NB4 (cell line): ENCODE results near the gene GSK3A.
A peak's percentile ranks its signal among the peaks of the same experiment; 100 is the strongest.

Experiments
- DNase-seq: peaks from one replicate; pipeline ENCODE4 v3.0.0; 2010; ENCODE audit warnings: low read depth
- H3K4me3 ChIP-seq: one replicate; pipeline ENCODE4 v1.5.1; 2011; ENCODE audit warnings: mild to moderate bottlenecking, low read depth, low read length, moderate library complexity
- CTCF ChIP-seq: IDR thresholded peaks from one replicate; pipeline ENCODE4 v1.5.1; 2012; ENCODE audit warnings: low read depth, low read length
- MYC ChIP-seq: IDR thresholded peaks from 2 replicates; pipeline ENCODE4 v1.6.1; 2011; ENCODE audit warnings: low read depth, low read length
- POLR2A ChIP-seq: IDR thresholded peaks from 2 replicates; pipeline ENCODE4 v1.6.1; 2011; ENCODE audit warnings: mild to moderate bottlenecking; ENCODE audit not compliant: insufficient read length; ENCODE audit errors: extremely low read depth
- TF ChIP-seq, protein P1 (sequence below): IDR thresholded peaks from 2 replicates; pipeline ENCODE4 v1.6.1; 2011; ENCODE audit warnings: low read depth, low read length

GSK3A gene

DNA sequence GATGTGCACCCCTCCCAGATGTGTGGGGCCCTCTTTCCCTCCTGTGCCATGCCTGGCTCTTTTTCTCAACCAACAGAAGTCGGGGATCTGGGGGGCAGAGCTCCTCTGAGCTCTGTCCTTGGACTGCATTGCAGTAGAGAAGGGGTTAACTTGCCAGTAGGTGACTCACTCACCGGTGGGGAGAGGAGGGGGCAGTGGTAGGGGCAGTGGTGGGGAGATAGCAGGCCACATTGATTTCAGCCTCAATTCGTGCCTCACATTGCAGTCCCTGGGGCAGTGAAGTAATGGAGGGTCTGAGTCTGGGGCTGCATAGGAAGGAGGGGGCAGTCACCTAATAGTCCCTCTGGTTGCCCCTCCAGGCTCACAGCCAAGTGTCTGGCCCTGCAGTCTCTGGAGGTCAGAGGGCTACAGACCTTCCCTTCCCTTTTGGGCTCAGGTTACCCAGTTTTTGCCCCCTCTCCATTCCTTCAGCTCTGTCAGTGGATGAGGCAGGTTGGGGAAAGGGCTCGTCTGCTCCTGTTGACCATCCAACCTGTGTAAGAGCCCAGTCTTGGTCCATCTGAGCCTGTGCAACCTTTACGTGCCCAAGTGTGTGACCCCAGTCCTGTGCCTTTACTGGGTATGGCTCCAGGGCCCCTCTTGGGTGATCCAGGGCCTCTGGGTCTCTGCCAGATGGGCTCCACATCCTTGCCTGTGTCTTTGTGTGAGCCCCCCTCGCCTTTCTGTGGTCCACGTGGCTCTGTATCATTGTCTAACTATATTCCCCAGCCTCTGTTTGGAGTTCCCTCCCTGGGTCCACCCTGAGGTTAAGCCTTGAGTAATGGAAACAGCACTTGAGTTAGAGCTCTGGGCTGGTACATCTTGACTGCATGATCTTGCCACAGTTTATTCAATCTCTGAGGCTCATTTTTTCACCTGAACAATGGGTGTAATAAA is 39.7 kb upstream of the GSK3A start:
- TF ChIP-seq, protein P1, sequence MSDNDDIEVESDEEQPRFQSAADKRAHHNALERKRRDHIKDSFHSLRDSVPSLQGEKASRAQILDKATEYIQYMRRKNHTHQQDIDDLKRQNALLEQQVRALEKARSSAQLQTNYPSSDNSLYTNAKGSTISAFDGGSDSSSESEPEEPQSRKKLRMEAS, result no peak
- no peak for TF ChIP-seq POLR2A
- no peak for TF ChIP-seq CTCF
- no peak for TF ChIP-seq MYC
- no peak overlapping the region for H3K4me3 ChIP-seq
- DNase-seq, result peak; percentile 67

DNA sequence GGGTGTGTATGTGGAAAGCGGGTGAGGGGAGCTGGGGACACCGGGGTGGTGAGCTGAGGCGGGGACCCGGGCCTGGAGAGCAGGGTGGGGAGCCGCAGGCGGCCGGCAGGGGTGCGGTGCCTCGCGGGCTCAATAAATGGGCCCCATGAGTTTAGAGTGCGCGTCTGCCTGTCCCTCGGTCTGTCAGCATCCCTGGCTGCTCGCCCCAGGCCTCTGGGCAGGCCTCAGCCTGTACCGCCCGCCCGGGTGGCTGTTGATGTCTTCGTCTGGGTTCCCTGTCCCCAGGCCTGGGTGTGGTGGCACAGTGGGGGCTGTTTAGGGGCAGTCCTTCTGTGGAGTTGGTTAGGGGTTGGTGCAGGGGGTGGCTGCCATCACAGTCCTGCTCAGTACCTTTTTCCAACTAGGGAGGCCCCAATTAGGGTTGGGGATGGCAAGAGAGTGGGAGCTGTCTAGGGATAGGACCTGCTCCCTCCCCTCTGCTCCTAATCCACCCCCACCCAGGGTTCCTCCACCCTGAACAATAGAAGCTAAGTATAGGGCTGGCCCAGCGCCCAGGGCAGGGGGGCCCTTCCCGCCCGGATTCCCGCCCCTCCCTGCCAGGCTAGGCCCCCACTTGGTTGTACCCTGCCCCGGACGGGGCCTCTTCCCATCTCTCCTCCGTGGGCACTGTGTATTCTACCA is 38.9 kb upstream of the GSK3A start:
- TF ChIP-seq MYC, result no peak
- TF ChIP-seq POLR2A, result no peak
- TF ChIP-seq, protein P1, result no peak
- no peak for TF ChIP-seq CTCF
- no peak for DNase-seq
- H3K4me3 ChIP-seq, result peak overlapping the region; percentile 25

- DNase-seq, result peak; percentile 76
These were observed 38.4 kb upstream of the GSK3A start for GRCh38 chr19:42280815-42281145.

DNA sequence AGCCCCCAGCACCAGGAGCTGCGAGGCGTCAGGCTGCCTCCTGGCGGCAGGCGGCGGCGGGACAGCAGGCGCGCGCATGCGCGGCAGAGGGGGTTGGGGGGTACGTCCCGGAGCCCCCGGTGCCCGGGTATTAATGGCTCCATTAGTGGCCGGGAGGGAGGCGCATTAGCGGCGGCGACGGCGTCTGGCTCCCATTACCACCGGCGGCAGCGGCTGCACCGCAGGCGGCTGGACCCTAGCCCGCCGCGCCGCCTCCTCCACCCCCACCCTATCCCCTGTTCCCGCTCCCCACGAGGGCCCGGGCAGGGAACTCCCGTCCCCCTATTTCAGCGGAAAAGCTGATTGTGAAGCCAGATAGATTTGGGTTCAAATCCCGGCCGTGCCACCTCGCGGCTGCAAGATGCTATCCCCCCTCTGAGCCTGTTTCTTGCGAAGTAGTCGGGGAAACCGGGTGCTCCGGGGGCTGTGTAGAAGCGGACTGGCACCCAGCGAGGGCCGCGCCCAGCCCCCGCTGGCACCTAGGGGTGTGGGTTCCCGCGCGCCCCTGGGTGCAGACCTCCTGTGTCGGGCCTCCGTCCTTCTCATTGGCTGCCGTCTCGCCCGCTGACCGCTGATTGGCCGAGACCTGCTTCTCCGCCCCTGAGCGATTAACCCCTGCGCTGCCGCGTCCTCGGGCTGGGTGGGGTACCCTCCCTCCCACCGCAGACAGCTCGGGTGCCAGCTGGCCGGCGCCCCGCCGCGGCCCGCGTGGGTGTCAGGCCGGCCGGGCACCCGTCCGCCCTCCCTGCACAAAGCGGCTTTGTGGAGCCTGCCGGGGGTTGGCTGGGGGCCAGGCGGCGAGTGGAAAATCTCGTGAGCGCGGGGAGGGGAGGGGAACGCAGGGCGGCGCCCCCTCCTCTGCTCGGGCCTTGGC is 37.8 kb upstream of the GSK3A start:
- TF ChIP-seq, protein P1, result no peak
- TF ChIP-seq CTCF (peak; percentile 56), POLR2A (no peak)
- peak; percentile 92 for DNase-seq
- H3K4me3 ChIP-seq, result peak overlapping the region; percentile 62

More at GRCh38 chr19:42280815-42281145, 38.4 kb upstream of the GSK3A start:
- H3K4me3 ChIP-seq, result no peak overlapping the region
- TF ChIP-seq, protein P1, result no peak
- TF ChIP-seq CTCF (no peak), MYC (no peak), POLR2A (no peak)

GRCh38 chr19:42279155-42279901 is 36.9 kb upstream of the GSK3A start:
- no peak for DNase-seq
- H3K4me3 ChIP-seq, result peak overlapping the region; percentile 62
- TF ChIP-seq CTCF (no peak), MYC (no peak), POLR2A (no peak)
